RWPE1 (cell line): ENCODE results near the gene ZXDB.
"Not testable (repeated sequence)": the region's sequence is repeated elsewhere in the genome, so short reads cannot be mapped to it uniquely, and the experiment has no call there.

Source experiments
- CTCF ChIA-PET: fragments of 350-600 bp; sonication (Branson Sonifier 250); formaldehyde crosslinking; extraction: SDS; loops from one replicate; lab custom pipeline; 2021; lab: Yijun Ruan, JAX
- POLR2A ChIA-PET: fragments of 400-600 bp; formaldehyde crosslinking; extraction: SDS; loops from one replicate; lab custom pipeline; 2020; ENCODE audit warnings: antibody characterized with exemption; ENCODE audit not compliant: low non-redundant PET; lab: Yijun Ruan, JAX
- DNase-seq: peaks from one replicate; pipeline ENCODE4 v3.0.0; 2012; ENCODE audit warnings: low spot score
- H3K27ac ChIP-seq: fragments of 450-650 bp; 2 replicates; pipeline ENCODE4 v1.5.1; 2017
- TF ChIP-seq, protein P1 (sequence below): fragments of 450-650 bp; conservative IDR thresholded peaks from 2 replicates; pipeline ENCODE4 v1.5.1; 2017; ENCODE audit warnings: low read depth, mild to moderate bottlenecking

Gene ZXDB

GRCh38 chrX:57587607-57588006 lies 4.2 kb upstream of the ZXDB start:
- POLR2A ChIA-PET: no interaction called here
- no peak overlapping the region for H3K27ac ChIP-seq
- DNase-seq: no peak
- TF ChIP-seq, protein P1, sequence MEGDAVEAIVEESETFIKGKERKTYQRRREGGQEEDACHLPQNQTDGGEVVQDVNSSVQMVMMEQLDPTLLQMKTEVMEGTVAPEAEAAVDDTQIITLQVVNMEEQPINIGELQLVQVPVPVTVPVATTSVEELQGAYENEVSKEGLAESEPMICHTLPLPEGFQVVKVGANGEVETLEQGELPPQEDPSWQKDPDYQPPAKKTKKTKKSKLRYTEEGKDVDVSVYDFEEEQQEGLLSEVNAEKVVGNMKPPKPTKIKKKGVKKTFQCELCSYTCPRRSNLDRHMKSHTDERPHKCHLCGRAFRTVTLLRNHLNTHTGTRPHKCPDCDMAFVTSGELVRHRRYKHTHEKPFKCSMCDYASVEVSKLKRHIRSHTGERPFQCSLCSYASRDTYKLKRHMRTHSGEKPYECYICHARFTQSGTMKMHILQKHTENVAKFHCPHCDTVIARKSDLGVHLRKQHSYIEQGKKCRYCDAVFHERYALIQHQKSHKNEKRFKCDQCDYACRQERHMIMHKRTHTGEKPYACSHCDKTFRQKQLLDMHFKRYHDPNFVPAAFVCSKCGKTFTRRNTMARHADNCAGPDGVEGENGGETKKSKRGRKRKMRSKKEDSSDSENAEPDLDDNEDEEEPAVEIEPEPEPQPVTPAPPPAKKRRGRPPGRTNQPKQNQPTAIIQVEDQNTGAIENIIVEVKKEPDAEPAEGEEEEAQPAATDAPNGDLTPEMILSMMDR: no peak
- CTCF ChIA-PET: no interaction called here

DNA sequence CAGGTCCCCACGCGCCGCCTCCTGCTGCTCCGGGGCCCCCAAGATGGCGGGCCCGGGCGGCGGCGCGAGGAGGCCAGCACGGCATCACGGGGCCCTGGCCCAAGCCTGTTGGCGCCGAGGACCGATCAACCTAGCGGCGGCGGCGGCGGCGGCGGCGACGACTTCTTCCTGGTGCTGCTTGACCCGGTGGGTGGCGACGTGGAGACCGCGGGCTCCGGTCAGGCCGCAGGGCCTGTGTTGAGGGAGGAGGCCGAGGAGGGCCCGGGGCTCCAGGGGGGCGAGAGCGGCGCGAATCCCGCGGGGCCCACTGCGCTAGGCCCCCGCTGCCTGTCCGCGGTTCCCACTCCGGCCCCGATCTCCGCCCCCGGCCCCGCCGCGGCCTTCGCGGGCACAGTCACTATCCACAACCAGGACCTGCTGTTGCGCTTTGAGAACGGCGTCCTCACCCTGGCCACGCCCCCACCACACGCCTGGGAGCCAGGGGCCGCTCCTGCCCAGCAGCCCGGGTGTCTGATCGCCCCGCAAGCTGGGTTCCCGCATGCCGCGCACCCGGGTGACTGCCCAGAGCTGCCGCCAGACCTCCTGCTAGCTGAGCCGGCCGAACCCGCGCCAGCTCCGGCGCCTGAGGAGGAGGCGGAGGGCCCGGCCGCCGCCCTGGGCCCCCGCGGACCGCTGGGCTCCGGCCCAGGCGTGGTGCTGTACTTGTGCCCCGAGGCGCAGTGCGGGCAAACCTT lies 516 bp downstream of the ZXDB start:
- POLR2A ChIA-PET, CTCF ChIA-PET, DNase-seq: not testable (repeated sequence)
- H3K27ac ChIP-seq: peak overlapping the region; percentile 86

GRCh38 chrX:57592894-57593215 lies 1.0 kb downstream of the ZXDB start:
- CTCF ChIA-PET, POLR2A ChIA-PET, DNase-seq: not testable (repeated sequence)
- H3K27ac ChIP-seq: peak overlapping the region; percentile 86

GRCh38 chrX:57595381-57595811 lies 3.6 kb downstream of the ZXDB start:
- no peak overlapping the region for H3K27ac ChIP-seq
- CTCF ChIA-PET: no interaction called here
- TF ChIP-seq, protein P1: no peak
- POLR2A ChIA-PET: no interaction called here
- peak; percentile 20 for DNase-seq

DNA sequence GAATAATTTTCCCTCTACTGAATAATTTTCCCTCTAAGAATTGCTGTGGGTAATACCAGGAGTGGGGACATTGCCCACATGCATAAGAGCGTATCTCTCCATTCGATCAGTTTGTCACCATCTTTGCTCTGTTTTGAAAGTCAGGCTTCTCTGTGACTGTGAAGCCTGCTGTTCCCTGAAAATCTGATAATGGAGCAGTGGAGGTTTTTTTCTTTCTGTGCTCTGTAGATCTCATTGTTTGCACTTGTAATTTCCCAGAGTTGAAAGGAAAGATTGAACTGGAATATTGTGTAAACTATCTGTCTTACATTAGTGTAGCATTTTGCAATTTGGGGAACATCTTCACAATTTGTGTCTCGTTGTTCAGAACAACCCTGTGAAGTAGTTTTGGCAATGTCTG lies 4.3 kb downstream of the ZXDB start:
- ChIA-PET CTCF (no interaction called here), POLR2A (no interaction called here)
- TF ChIP-seq, protein P1: no peak
- DNase-seq: no peak
- H3K27ac ChIP-seq: no peak overlapping the region

- CTCF ChIA-PET: no interaction called here
- DNase-seq: no peak
- TF ChIP-seq, protein P1: no peak
- no peak overlapping the region for H3K27ac ChIP-seq
- POLR2A ChIA-PET: no interaction called here
Measured at GRCh38 chrX:57596516-57596915, 4.7 kb downstream of the ZXDB start.

GRCh38 chrX:57607295-57608187 lies 15.7 kb downstream of the ZXDB start:
- no peak overlapping the region for H3K27ac ChIP-seq
- ChIA-PET POLR2A (no interaction called here), CTCF (interaction anchor here (0.6 kb wide), 1 partner anchor 121 kb away, joined by 3 read pairs; no protein-coding TSS in a partner anchor)
- TF ChIP-seq, protein P1: no peak
- DNase-seq: no peak

- CTCF ChIA-PET, H3K27ac ChIP-seq, POLR2A ChIA-PET, DNase-seq: not testable (repeated sequence)
Measured at GRCh38 chrX:57613351-57613750, 21.5 kb downstream of the ZXDB start.

- DNase-seq, CTCF ChIA-PET, H3K27ac ChIP-seq, POLR2A ChIA-PET: not testable (repeated sequence)
Measured at GRCh38 chrX:57629438-57629837, 37.6 kb downstream of the ZXDB start.
